Kidney (tissue), 14 donors: Measurements from ENCODE around the gene GADD45B. TPM values are rescaled to one million over a fixed set of nuclear protein-coding genes. Genes with fewer than 3 reads are reported as not detected.
A peak's percentile ranks its signal among the peaks of the same experiment; 100 is the strongest.

Experiments used
- DNase-seq, 5 donors: peaks; one replicate each; pipeline ENCODE4 v3.0.0-alpha.2; 2013 to 2020
- FAIRE-seq: peaks from 2 replicates; lab custom pipeline; 2012; peaks lifted over from hg19 to GRCh38; lab: Jason Lieb, UNC
- H3K27ac ChIP-seq, 2 donors: one replicate each; pipeline ENCODE4 v1.7.0; 2013; ENCODE audit warnings: low read depth in 2 of 2, low read length in 2 of 2, inconsistent platforms in 1 of 2
- H3K27me3 ChIP-seq: one replicate; pipeline ENCODE4 v1.7.1; 2013; ENCODE audit warnings: low read length, inconsistent platforms; ENCODE audit not compliant: control insufficient read depth, insufficient read depth
- H3K36me3 ChIP-seq, 3 donors: one replicate each; pipeline versions ENCODE4 v1.7.0 to v1.7.1; 2013; ENCODE audit warnings: low read length in 3 of 3, control low read depth in 1 of 3, inconsistent platforms in 1 of 3; ENCODE audit not compliant: insufficient read depth in 3 of 3, control insufficient read depth in 2 of 3
- H3K4me1 ChIP-seq, 3 donors: one replicate each; pipeline versions ENCODE4 v1.7.0 to v1.7.1; 2013; ENCODE audit warnings: low read length in 3 of 3, inconsistent platforms in 1 of 3, low read depth in 1 of 3; ENCODE audit not compliant: control insufficient read depth in 2 of 3, insufficient read depth in 2 of 3
- H3K4me3 ChIP-seq, 3 donors: one replicate each; pipeline versions ENCODE4 v1.7.0 to v1.8.1; 2013; ENCODE audit warnings: low read length in 3 of 3, control low read depth in 1 of 3, inconsistent platforms in 1 of 3
- H3K9ac ChIP-seq, 3 donors: one replicate each; pipeline versions ENCODE4 v1.7.0 to v1.7.1; 2013; ENCODE audit warnings: low read length in 3 of 3, control low read depth in 1 of 3, inconsistent platforms in 1 of 3
- H3K9me3 ChIP-seq, 3 donors: one replicate each; pipeline versions ENCODE4 v1.7.0 to v1.7.1; 2013; ENCODE audit warnings: low read length in 3 of 3, control low read depth in 1 of 3, inconsistent platforms in 1 of 3; ENCODE audit not compliant: control insufficient read depth in 2 of 3, insufficient read depth in 1 of 3
- CTCF ChIP-seq: IDR thresholded peaks from 3 replicates; pipeline ENCODE4 v1.5.1; 2012; ENCODE audit warnings: mild to moderate bottlenecking, moderate library complexity, borderline replicate concordance; ENCODE audit not compliant: insufficient read depth; ENCODE audit errors: extremely low read depth
- intact Hi-C: fragments of 100-400 bp; cut with DNase I; formaldehyde crosslinking; loops from one replicate; pipeline ENCODE4 v1.11.1; 2022
- polyA plus RNA-seq: library from polyadenylated mRNA; stranded (reverse); fragments of 350-450 nt; fragmentation: Illumina TruSeq; extraction: RNeasy Lipid Tissue Mini Kit (QIAGEN cat#74804); gene quantifications from one replicate; pipeline ENCODE4 v1.2.3, GENCODE V29; 2014; ENCODE audit warnings: low read depth, low replicate concordance; ENCODE audit not compliant: insufficient read depth
- total RNA-seq: library from RNA; stranded (reverse); fragmentation: NEBNext Ultra II Directional; extraction: Animal tissue kit (Norgen Biotek cat#: 25700); gene quantifications from one replicate; pipeline ENCODE4 v1.2.1, GENCODE V29; 2021
- donor health status: control.
- donor health status: control.
- donor health status: control.
- donor health status: control.
- donor health status: control.
- donor health status: DM: yes; HTN: yes; CAD: no.
- donor health status: Normal renal cell carcinoma (clear cell type).

GADD45B gene
- total and polyA plus RNA-seq, 2 donors from 2014 or later, result 88.5 to 149 TPM

- FAIRE-seq, result no peak
- Histone ChIP-seq H3K27me3 (no peaks in the 10 kb centered on the region), H3K4me3 (no peak overlapping the region), H3K36me3 (no peaks in the 10 kb centered on the region), H3K9me3 (no peaks in the 10 kb centered on the region), H3K9ac (no peak overlapping the region), H3K4me1 (no peaks in the 10 kb centered on the region), H3K27ac (no peak overlapping the region)
- DNase-seq, result peak in 4 of 5 donors; percentile 63 to 71 (median 66)
- no peak for TF ChIP-seq CTCF
- intact Hi-C loops, result no loop called here
Measured at GRCh38 chr19:2446381-2446780, 29.5 kb upstream of the GADD45B start.

DNA sequence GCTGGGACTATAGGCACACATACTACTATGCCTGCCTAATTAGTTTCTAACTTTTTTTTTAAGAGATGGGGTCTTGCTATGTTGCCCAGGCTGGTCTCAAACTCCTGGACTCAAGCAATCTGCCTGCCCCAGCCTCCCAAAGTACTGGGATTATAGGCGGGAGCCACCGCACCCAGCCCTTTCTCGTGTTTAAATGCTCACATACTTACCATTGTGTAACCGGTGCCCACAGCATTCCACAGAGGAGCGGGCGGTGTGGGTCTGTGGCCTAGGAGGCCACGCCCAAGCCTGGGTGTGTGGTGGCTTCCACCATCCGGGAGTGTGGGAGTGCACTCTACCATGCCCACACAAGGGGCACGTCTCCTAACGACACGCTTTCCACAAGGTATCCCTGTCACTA is 26.9 kb upstream of the GADD45B start:
- DNase-seq (no peak), FAIRE-seq (no peak)
- H3K36me3 ChIP-seq, result no peaks in the 10 kb centered on the region
- intact Hi-C loops, result no loop called here
- H3K9ac ChIP-seq, result no peak overlapping the region
- H3K4me1 ChIP-seq, result no peaks in the 10 kb centered on the region
- H3K27ac ChIP-seq, result no peak overlapping the region
- H3K4me3 ChIP-seq, result no peak overlapping the region
- no peaks in the 10 kb centered on the region for H3K27me3 ChIP-seq
- H3K9me3 ChIP-seq, result no peaks in the 10 kb centered on the region
- no peak for TF ChIP-seq CTCF

GRCh38 chr19:2451138-2451537 is 24.8 kb upstream of the GADD45B start:
- Histone ChIP-seq H3K36me3 (no peaks in the 10 kb centered on the region), H3K4me3 (no peak overlapping the region), H3K4me1 (peaks cover 0 to 6% (median 2%) of the 10 kb centered on the region in 3 donors), H3K27me3 (no peaks in the 10 kb centered on the region), H3K9ac (no peak overlapping the region), H3K27ac (no peak overlapping the region), H3K9me3 (no peaks in the 10 kb centered on the region)
- FAIRE-seq (no peak), DNase-seq (no peak)
- intact Hi-C loops, result no loop called here
- TF ChIP-seq CTCF, result no peak

- DNase-seq (no peak), FAIRE-seq (no peak)
- no peak for TF ChIP-seq CTCF
- H3K36me3 ChIP-seq, result no peaks in the 10 kb centered on the region
- no peak overlapping the region for H3K27ac ChIP-seq
- no peak overlapping the region for H3K9ac ChIP-seq
- intact Hi-C loops, result no loop called here
- H3K9me3 ChIP-seq, result no peaks in the 10 kb centered on the region
- no peaks in the 10 kb centered on the region for H3K27me3 ChIP-seq
- H3K4me3 ChIP-seq, result no peak overlapping the region
- peaks cover 0 to 6% (median 2%) of the 10 kb centered on the region in 3 donors for H3K4me1 ChIP-seq
Measured at GRCh38 chr19:2451741-2452140, 24.2 kb upstream of the GADD45B start.
